Measurements from ENCODE around the gene RCBTB2. TPM values are rescaled to one million over a fixed set of nuclear protein-coding genes. Genes with fewer than 3 reads are reported as not detected.

The RCBTB2 gene
- total RNA-seq, 1 donor from 2014 or later, result 21.6 TPM

DNA sequence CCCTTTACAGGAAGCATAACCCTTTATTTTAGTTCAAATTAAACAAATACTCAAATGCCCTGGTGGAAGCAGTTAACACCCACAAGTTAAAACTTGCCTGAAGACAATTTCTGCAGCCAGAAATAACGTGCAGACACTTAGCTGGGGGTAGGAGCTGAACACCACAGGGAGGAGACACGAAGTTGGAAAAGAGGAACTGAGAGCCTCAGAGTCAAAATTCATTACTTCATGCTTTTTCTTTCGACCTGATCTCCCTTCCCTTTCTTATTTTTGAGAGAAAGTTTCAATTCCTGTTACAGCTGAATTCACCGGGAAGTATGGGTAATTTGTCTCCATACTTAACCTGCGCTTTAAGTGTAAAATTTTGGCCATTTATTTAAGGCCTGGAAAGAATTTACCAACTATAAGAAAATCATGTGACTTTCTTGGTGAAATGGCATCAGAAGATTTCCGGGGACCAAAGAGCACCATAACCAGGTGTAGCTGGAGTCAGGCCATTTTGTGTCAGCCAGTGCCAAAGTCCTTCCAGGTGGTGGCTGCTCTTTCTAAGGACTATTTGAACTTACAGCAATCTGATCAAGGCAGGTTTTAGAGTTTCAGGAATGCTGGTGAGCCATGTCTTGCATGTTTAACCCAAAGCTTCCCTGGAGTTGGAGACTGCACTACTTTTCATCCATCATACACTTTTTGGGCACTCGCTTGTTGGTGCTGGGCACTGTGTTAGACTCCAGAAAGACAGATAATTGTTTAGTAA lies 46.5 kb upstream of the RCBTB2 start:
- DNase-seq (ENCODE audit: low spot score in 2 of 2, unreplicated experiment in 2 of 2), result no peak
- H3K4me1 Mint-ChIP-seq, result peaks cover 12% of the 10 kb centered on the region
- no peak overlapping the region for H3K4me3 Mint-ChIP-seq
- no peaks in the 10 kb centered on the region for H3K36me3 Mint-ChIP-seq
- TF ChIP-seq, protein P1, sequence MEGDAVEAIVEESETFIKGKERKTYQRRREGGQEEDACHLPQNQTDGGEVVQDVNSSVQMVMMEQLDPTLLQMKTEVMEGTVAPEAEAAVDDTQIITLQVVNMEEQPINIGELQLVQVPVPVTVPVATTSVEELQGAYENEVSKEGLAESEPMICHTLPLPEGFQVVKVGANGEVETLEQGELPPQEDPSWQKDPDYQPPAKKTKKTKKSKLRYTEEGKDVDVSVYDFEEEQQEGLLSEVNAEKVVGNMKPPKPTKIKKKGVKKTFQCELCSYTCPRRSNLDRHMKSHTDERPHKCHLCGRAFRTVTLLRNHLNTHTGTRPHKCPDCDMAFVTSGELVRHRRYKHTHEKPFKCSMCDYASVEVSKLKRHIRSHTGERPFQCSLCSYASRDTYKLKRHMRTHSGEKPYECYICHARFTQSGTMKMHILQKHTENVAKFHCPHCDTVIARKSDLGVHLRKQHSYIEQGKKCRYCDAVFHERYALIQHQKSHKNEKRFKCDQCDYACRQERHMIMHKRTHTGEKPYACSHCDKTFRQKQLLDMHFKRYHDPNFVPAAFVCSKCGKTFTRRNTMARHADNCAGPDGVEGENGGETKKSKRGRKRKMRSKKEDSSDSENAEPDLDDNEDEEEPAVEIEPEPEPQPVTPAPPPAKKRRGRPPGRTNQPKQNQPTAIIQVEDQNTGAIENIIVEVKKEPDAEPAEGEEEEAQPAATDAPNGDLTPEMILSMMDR (IDR thresholded peaks at IDR 0.05; ENCODE audit: unreplicated experiment), result no peak
- H3K9me3 Mint-ChIP-seq, result no peaks in the 10 kb centered on the region
- H3K27me3 Mint-ChIP-seq (ENCODE audit: low read depth), result no peaks in the 10 kb centered on the region
- no peak overlapping the region for H3K27ac Mint-ChIP-seq

DNA sequence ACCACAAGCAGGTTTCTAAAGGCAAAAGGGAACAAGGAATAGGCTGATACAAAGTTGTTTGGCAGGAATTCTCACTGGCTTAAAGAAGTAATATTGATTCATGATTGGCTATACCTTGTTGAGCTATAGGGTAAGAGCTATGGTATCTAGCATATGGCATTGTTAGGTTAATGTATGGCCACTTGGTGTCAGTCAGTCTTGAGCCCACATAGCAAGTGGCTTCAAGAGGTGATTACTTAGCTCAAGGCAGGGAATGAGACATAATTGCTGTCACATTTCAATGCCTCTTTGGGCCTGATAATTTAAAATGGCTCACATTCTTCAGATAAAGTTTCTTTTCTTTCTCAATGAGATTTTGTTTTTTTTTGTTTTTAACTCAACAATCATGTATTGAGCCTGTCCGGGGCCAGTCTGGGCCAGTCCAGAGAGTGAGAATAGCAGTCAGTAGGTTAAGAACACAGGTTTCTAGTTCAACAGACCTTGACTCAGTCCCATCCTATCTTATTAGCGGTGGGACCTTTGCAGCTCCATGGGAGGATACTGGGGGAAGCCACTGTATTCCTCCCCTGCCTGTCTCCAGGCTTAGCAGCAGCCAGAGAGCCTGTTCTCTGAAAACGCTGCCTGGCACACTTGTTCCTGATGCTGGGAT lies 45.8 kb upstream of the RCBTB2 start:
- Mint-ChIP-seq H3K27ac (peak overlapping the region; percentile 53), H3K27me3 (ENCODE audit: low read depth) (no peaks in the 10 kb centered on the region), H3K9me3 (no peaks in the 10 kb centered on the region), H3K36me3 (no peaks in the 10 kb centered on the region), H3K4me1 (peaks cover 11% of the 10 kb centered on the region), H3K4me3 (no peak overlapping the region)
- no peak for DNase-seq (ENCODE audit: low spot score in 2 of 2, unreplicated experiment in 2 of 2)
- TF ChIP-seq, protein P1 (IDR thresholded peaks at IDR 0.05; ENCODE audit: unreplicated experiment), result no peak

DNA sequence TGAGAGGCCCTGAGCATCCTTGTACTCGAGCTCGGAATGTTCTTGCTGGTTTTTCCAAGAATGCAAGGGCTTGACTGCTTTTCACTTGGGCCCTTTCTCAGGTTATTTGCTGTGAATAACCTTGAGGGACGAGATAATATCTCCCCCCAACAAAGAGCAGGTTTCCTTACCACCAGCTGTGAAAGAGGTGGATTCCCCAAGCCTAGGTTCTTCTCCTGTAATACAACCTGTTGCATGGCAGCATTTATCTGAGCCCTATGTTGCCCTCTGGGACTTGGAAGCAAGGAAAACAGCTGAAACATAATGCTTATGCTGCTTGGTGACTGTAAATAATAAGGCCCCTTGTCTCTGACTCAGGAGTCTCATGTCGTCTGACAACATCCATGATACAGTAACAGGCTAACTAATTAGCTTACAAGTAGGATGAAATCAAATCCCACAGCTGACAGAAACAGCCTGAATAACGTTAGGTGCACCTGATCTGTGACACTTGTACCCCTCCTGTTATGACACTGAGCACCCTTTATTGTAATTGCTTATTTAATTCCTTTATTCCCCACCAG lies 43.6 kb upstream of the RCBTB2 start:
- no peak overlapping the region for H3K27ac Mint-ChIP-seq

DNA sequence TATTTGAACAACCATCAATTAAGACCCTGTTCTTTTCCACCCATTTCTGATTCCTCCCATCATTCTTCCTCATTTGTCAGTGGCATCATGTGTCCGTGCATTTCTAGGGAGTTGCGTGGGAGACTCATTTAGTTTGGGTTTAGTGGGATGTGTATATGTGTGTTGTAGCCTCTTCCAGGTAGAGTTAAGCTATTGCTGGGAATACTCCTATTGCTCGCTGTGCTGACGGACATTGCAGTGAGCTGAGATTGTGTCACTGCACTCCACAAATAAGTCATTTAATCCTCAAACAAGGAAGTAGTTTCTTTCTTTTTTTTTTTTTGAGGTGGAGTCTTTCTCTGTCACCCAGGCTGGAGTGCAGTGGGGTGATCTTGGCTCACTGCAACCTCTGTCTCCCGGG lies 42.2 kb upstream of the RCBTB2 start:
- no peaks in the 10 kb centered on the region for H3K27me3 Mint-ChIP-seq (ENCODE audit: low read depth)
- no peak for DNase-seq (ENCODE audit: low spot score in 2 of 2, unreplicated experiment in 2 of 2)
- H3K36me3 Mint-ChIP-seq, result no peaks in the 10 kb centered on the region
- H3K27ac Mint-ChIP-seq, result no peak overlapping the region
- H3K9me3 Mint-ChIP-seq, result no peaks in the 10 kb centered on the region
- H3K4me1 Mint-ChIP-seq, result peaks cover 24% of the 10 kb centered on the region
- TF ChIP-seq, protein P1 (IDR thresholded peaks at IDR 0.05; ENCODE audit: unreplicated experiment), result no peak
- no peak overlapping the region for H3K4me3 Mint-ChIP-seq

More for the DNA sequence above, 43.6 kb upstream of the RCBTB2 start:
- TF ChIP-seq, protein P1 (IDR thresholded peaks at IDR 0.05; ENCODE audit: unreplicated experiment), result no peak
- no peak overlapping the region for H3K4me3 Mint-ChIP-seq
- DNase-seq (ENCODE audit: low spot score in 2 of 2, unreplicated experiment in 2 of 2), result no peak
- H3K27me3 Mint-ChIP-seq (ENCODE audit: low read depth), result no peaks in the 10 kb centered on the region
- H3K36me3 Mint-ChIP-seq, result no peaks in the 10 kb centered on the region
- peaks cover 15% of the 10 kb centered on the region for H3K4me1 Mint-ChIP-seq
- no peaks in the 10 kb centered on the region for H3K9me3 Mint-ChIP-seq

DNA sequence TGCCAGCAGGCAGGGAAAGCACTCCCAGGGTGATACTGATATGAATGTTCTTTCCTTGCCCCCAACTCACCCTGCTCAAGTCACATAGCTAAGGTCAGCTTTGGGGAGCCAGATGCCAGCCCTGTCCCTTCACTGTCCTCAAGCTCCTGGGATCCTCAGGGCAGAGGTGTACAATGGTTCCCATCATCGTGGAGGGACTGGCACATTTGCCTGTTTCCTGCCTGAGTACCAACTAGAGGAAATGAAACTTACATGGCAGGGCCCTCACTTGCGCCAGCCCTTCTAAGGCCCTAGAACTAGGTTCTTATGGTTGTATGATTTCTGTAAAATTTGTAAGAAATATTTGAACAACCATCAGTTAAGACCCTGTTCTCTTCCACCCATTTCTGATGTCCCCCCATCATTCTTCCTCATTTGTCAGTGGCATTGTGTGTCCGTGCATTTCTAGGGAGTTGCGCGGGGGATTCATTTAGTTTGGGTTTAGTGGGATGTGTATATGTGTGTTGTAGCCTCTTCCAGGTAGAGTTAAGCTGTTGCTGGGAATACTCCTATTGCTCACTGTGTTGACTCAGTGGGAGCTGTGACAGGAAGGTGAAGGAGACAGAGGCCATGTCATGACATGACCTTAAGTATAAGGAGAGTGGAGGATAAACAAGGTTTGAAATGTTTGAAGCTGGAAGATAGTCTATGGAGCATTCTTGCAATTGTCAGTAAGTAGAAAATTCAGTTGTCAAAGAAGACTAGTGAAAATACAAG lies 41.3 kb upstream of the RCBTB2 start:
- TF ChIP-seq, protein P1 (IDR thresholded peaks at IDR 0.05; ENCODE audit: unreplicated experiment), result no peak

More for the DNA sequence above, 41.3 kb upstream of the RCBTB2 start:
- Mint-ChIP-seq H3K4me3 (no peak overlapping the region), H3K9me3 (no peaks in the 10 kb centered on the region), H3K4me1 (peaks cover 19% of the 10 kb centered on the region), H3K27me3 (ENCODE audit: low read depth) (no peaks in the 10 kb centered on the region), H3K36me3 (no peaks in the 10 kb centered on the region), H3K27ac (no peak overlapping the region)
- no peak for DNase-seq (ENCODE audit: low spot score in 2 of 2, unreplicated experiment in 2 of 2)

Data from mesothelial cell of epicardium (in vitro differentiated cells).